Measurements from ENCODE around the gene TENT4A.

- no peak for TF ChIP-seq HIVEP1 (CRISPR knock-in tag; IDR thresholded peaks at IDR 0.05)
- TF ChIP-seq BCL6 (CRISPR knock-in tag; IDR thresholded peaks at IDR 0.05), result no peak
- TF ChIP-seq SMAD1 (CRISPR knock-in tag; IDR thresholded peaks at IDR 0.05; ENCODE audit: borderline replicate concordance, low read depth), result no peak
- no peak for TF ChIP-seq YY1 (IDR thresholded peaks at IDR 0.05; ENCODE audit: insufficient read depth, insufficient replicate concordance, low read depth, low read length)
- no peak for TF ChIP-seq RAD21 (CRISPR knock-in tag; IDR thresholded peaks at IDR 0.05)
- no peak for TF ChIP-seq RNF2 (conservative IDR thresholded peaks at IDR 0.05; ENCODE audit: low read depth)
- TF ChIP-seq ZNF18 (CRISPR knock-in tag; IDR thresholded peaks at IDR 0.05; ENCODE audit: insufficient replicate concordance), result no peak
- no peak for TF ChIP-seq HOXA9 (CRISPR knock-in tag; IDR thresholded peaks at IDR 0.05; ENCODE audit: borderline replicate concordance)
- no peak for TF ChIP-seq MAX (IDR thresholded peaks at IDR 0.05)
- TF ChIP-seq, protein P1, sequence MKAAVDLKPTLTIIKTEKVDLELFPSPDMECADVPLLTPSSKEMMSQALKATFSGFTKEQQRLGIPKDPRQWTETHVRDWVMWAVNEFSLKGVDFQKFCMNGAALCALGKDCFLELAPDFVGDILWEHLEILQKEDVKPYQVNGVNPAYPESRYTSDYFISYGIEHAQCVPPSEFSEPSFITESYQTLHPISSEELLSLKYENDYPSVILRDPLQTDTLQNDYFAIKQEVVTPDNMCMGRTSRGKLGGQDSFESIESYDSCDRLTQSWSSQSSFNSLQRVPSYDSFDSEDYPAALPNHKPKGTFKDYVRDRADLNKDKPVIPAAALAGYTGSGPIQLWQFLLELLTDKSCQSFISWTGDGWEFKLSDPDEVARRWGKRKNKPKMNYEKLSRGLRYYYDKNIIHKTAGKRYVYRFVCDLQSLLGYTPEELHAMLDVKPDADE (CRISPR knock-in tag; IDR thresholded peaks at IDR 0.05), result no peak
These were observed 39.3 kb upstream of the TENT4A start for GRCh38 chr5:6673963-6674362.

All from HepG2 (cell line).